Dendritic cell treated with granulocyte-macrophage colony-stimulating factor and Interleukin-4, amounts not matched to agents 40 ng/mL and 50 ng/mL, for 4 days (primary cell): ENCODE results near the gene RANBP10.
A peak's percentile ranks its signal among the peaks of the same experiment; 100 is the strongest.
"Not testable (repeated sequence)": the region's sequence is repeated elsewhere in the genome, so short reads cannot be mapped to it uniquely, and the experiment has no call there.

Experiments used
- H3K27ac Mint-ChIP-seq: one replicate; pipeline ENCODE4 v1.8.0; 2022; ENCODE audit warnings: mild to moderate bottlenecking, mixed read lengths
- H3K27me3 Mint-ChIP-seq: one replicate; pipeline ENCODE4 v1.8.0; 2022; ENCODE audit warnings: mild to moderate bottlenecking, mixed read lengths
- H3K36me3 Mint-ChIP-seq: one replicate; pipeline ENCODE4 v1.8.0; 2022; ENCODE audit warnings: low read depth, mixed read lengths
- H3K4me1 Mint-ChIP-seq: one replicate; pipeline ENCODE4 v1.8.0; 2022; ENCODE audit warnings: low read depth, mixed read lengths
- H3K4me3 Mint-ChIP-seq: one replicate; pipeline ENCODE4 v1.8.0; 2022; ENCODE audit warnings: mild to moderate bottlenecking, moderate library complexity, mixed read lengths
- H3K9me3 Mint-ChIP-seq: one replicate; pipeline ENCODE4 v1.8.0; 2022; ENCODE audit warnings: mixed read lengths
- intact Hi-C: fragments of 100-400 bp; cut with micrococcal nuclease; formaldehyde crosslinking; loops from one replicate; pipeline ENCODE4 v1.15.0; 2022

The RANBP10 gene

DNA sequence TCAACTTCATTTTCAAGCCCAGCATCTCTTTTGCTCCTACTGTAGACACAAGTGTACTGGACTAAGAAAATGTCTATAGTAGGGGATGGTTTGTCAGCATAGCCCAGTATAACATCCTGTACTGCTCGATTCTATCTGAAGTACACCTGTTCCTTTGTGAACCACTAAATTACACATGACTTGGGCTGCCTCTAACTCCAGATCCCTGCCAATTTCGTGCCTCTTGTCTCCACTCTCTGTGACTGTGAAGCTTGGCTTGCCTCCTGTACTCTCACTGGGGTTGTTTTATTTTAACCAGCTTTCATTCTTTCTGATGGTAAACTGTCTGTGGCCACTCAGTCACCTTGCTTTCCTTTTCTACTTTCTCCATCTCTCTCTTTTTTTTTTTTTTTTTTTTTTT, 111.7 kb downstream of the RANBP10 start:
- H3K36me3 Mint-ChIP-seq = peaks cover 34% of the 10 kb centered on the region
- H3K4me1 Mint-ChIP-seq = peaks cover 9% of the 10 kb centered on the region
- intact Hi-C loops = no loop called here
- no peak overlapping the region for H3K4me3 Mint-ChIP-seq
- H3K27me3 Mint-ChIP-seq = no peaks in the 10 kb centered on the region
- H3K27ac Mint-ChIP-seq = no peak overlapping the region
- no peaks in the 10 kb centered on the region for H3K9me3 Mint-ChIP-seq

DNA sequence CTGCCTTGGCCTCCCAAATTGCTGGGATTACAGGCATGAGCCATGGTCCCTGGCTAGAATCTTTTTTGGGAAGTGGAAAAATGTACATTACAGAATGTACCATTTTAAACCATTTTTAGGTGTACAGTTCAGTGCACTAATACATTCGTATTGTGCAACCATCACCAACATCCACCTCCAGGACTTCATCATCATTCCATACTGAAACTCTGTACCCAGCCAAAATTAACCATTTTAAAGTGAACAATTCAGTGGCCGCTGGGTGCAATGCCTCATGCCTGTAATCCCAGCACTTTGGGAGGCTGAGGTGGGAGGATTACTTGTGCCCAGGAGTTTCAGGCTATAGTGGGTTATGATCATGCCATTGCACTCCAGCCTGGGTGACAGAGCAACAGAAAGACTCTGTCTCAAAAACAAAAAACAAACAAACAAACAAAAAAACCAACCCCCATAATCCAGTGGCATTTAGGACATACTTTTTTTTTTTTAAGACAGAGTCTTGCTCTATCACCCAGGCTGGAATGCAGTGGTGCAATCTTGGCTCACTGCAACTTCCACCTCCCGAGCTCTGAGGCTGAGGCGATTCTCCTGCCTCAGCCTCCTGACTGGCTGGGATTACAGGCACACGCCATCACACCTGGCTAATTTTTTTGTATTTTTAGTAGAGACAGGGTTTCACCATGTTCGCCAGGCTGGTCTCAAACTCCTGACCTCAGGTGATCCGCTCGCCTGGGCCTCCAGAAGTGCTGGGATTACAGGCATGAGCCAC, 112.7 kb downstream of the RANBP10 start:
- H3K36me3 Mint-ChIP-seq = peaks cover 25% of the 10 kb centered on the region
- H3K4me3 Mint-ChIP-seq, H3K27me3 Mint-ChIP-seq, H3K9me3 Mint-ChIP-seq, intact Hi-C loops, H3K27ac Mint-ChIP-seq, H3K4me1 Mint-ChIP-seq: not testable (repeated sequence)

DNA sequence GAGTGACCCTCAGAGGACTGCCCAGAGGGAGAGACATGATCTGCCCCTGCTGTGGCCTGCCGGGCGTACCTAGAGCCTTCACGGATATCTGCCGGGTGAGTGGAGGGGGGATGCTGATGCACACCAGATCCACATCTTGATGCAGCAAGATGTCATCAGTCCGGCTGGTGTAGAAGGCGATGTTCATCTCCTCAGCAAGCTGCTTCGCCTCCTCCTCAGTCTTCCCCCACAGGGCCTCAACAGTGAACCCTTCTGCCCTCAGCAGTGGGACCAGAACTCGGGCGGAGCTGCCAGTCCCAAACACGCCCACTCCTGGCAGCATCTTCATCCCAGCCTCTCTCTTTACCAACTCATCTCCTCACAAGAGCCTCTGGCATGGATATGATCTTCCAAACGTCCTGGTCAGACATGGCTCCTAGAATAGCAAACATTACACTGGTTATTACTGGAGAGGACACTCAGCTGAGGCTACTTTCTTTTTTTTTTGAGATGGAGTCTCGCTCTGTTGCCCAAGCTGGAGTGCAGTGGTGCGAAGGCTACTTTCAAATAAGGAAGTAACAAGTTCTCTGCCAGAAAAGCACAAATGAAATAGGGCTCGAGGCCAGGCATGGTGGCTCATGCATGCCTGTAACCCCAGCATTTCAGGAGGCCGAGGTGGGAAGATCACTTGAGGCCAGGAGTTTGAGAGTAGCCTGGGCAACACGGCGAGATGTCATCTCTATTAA, 120.8 kb downstream of the RANBP10 start:
- intact Hi-C loops = no loop called here
- Mint-ChIP-seq H3K27me3 (no peaks in the 10 kb centered on the region), H3K4me3 (no peak overlapping the region), H3K36me3 (peaks cover 52% of the 10 kb centered on the region), H3K9me3 (no peaks in the 10 kb centered on the region), H3K27ac (no peak overlapping the region), H3K4me1 (peaks cover 6% of the 10 kb centered on the region)

DNA sequence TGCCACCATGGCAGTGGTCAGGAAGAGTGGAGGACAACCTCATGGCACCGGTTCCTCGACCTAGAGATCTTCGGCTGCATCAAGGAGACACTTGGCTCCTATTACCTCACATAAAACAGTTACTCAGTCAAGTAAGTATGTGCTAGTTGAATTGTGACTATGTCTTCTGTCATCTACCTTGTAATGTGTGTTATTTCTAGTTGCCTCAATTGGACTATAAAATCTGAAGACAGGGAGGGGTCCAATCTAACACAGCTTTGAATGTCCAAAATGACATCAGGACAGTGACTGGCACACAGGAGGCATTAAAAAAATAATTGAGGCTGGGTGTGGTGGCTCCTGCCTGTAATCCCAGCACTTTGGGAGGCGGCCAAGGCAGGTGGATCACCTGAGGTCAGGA, 122.6 kb downstream of the RANBP10 start:
- intact Hi-C loops = no loop called here
- Mint-ChIP-seq H3K9me3 (no peaks in the 10 kb centered on the region), H3K27me3 (no peaks in the 10 kb centered on the region), H3K4me3 (no peak overlapping the region), H3K36me3 (peaks cover 56% of the 10 kb centered on the region), H3K4me1 (peaks cover 6% of the 10 kb centered on the region), H3K27ac (no peak overlapping the region)

DNA sequence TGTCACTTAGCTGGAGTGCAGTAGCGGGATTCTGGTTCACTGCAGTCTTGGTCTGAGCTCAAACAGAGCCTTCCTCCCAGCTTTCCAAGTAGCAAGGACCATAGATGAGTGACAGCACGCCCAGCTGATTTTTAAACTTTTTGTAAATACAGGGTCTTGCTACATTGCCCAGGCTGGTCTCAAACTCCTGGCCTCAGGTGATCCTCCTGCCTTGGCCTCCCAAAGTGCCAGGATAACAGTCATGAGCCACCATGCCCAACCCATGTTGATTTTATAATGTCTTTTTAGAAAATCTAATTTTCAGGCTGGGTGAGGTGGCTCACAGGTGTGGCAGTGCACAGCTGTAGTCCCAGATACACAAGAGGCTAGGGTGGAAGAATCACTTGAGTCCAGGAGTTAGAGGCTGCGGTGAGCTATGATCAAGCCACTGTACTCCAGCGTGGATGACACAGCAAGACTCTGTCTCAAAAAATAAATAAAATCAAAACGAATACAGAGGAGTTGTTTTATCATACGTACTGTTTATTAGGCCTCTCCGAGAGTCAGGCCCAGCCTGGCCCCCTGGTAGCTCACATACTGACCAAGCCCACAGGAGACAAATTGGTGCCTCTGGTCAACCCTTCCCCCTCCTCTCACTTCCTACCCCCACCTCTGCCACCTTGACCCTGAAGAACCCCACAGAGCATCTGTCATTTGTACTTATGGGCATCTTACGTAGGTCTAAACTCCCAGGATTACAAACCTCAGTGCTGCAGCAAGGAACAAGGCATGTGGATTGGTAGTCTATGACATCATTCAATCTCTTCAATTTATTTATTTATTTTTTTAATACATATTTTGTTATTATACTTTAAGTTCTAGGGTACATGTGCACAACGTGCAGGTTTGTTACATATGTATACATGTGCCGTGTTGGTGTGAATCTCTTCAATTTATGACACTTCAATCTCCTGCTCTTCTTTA, 126.1 kb downstream of the RANBP10 start:
- no peaks in the 10 kb centered on the region for H3K27me3 Mint-ChIP-seq
- no peaks in the 10 kb centered on the region for H3K9me3 Mint-ChIP-seq
- peaks cover 7% of the 10 kb centered on the region for H3K4me1 Mint-ChIP-seq
- peaks cover 63% of the 10 kb centered on the region for H3K36me3 Mint-ChIP-seq
- H3K4me3 Mint-ChIP-seq = no peak overlapping the region
- H3K27ac Mint-ChIP-seq = no peak overlapping the region
- intact Hi-C loops = loop anchor here (5.0 kb wide), 1 partner anchor 37 kb away; the partner anchor contains the start of gene GFOD2

DNA sequence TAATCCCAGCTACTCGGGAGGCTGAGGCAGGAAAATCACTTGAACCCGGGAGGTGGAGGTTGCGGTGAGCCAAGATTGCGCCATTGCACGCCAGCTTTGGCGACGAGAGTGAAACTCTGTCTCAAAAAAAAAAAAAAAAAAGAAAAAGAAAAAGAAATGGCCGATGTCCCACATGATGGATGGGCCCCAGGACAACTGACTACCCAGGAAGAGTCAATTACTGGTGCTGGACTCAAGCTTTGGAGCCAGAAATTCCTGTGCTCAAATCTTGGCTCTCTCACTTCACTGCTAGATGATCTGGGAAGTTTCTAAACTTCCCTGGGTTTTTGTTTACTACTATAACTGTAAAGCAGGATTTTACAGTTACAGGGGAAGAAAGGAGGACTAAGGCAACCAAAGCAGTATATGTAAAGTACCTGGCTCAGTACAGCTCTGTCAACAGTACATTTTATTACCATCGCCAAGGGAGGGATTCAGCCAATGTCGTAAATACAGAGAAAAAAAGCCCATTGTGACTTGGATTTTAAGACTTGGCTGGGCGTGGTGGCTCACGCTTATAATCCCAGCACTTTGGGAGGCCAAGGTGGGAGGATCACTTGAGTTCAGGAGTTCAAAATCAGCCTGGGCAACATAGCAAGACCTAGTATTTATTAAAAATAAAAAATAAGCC, 127.9 kb downstream of the RANBP10 start:
- Mint-ChIP-seq H3K4me3 (no peak overlapping the region), H3K36me3 (peaks cover 52% of the 10 kb centered on the region), H3K27me3 (no peaks in the 10 kb centered on the region), H3K4me1 (peaks cover 24% of the 10 kb centered on the region), H3K9me3 (no peaks in the 10 kb centered on the region), H3K27ac (no peak overlapping the region)
- intact Hi-C loops = loop anchor here (5.0 kb wide), 1 partner anchor 39 kb away; the partner anchor contains the start of gene GFOD2

DNA sequence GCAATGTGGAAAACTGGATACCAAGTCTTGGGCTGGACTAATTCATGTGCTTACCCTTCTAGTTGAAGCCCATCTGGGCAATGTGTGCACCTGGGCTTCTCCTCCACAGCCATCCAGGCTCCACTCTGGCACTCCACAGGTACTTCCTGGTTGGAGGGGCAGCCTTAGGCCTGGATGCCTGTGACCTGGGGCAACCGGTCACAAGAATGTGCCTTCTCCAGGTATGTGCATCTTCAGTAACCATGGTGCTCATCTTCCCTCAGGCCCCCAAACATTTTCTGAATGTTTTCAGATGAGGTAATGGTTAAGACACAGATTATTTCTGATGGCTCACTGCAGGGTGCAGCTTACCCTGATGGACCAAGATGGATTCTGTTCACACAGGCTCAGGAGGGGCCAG, 128.6 kb downstream of the RANBP10 start:
- Mint-ChIP-seq H3K27ac (no peak overlapping the region), H3K9me3 (no peaks in the 10 kb centered on the region), H3K36me3 (peaks cover 45% of the 10 kb centered on the region), H3K4me3 (no peak overlapping the region), H3K27me3 (no peaks in the 10 kb centered on the region), H3K4me1 (peaks cover 32% of the 10 kb centered on the region)
- intact Hi-C loops = loop anchor here (5.0 kb wide), 1 partner anchor 40 kb away; the partner anchor contains the start of gene GFOD2

DNA sequence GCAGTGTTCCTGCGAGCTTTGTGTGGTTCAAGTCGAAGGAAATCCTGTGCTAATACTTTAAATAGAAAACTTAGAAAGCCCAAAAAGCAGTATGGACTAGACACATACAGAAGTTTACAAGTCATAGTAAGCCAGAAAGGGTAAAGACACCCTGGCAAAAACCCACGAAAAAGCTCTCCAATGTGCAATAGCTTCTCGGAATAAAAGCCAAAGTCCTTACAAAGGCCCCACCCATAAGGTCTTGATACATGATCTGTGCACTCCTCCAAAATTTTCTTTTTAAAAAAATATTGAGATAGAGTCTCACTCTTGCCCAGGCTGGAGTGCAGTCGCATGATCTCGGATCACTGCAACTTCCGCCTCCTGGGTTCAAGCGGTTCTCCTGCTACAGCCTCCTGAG, 129.4 kb downstream of the RANBP10 start:
- Mint-ChIP-seq H3K4me3 (no peak overlapping the region), H3K9me3 (no peaks in the 10 kb centered on the region), H3K4me1 (peaks cover 38% of the 10 kb centered on the region), H3K36me3 (peaks cover 37% of the 10 kb centered on the region), H3K27ac (no peak overlapping the region), H3K27me3 (no peaks in the 10 kb centered on the region)
- intact Hi-C loops = loop anchor here (5.0 kb wide), 1 partner anchor 40 kb away; the partner anchor contains the start of gene GFOD2

DNA sequence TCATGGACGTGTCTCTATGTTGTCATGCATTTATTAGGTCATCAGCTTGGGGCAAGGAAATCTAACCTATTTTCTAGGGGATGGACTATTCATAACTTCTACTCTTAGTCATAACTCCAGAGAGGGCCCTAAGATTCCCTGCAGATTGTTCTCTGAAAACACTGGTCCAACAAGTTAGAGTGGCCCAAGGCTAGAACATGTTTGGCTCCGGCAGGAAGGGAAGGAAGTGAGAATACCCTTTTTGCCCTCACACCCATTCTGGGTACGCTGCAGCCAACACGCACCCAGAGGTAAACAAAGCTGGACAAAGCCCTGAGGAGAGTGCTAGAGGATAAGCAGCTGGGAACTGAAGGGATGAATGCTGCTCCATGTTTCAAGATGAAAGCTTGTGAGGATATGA, 129.8 kb downstream of the RANBP10 start:
- H3K4me3 Mint-ChIP-seq = no peak overlapping the region
- H3K27ac Mint-ChIP-seq = no peak overlapping the region
- H3K9me3 Mint-ChIP-seq = no peaks in the 10 kb centered on the region
- no peaks in the 10 kb centered on the region for H3K27me3 Mint-ChIP-seq
- intact Hi-C loops = loop anchor here (5.0 kb wide), 1 partner anchor 41 kb away; the partner anchor contains the start of gene GFOD2
- peaks cover 36% of the 10 kb centered on the region for H3K36me3 Mint-ChIP-seq
- peaks cover 38% of the 10 kb centered on the region for H3K4me1 Mint-ChIP-seq

DNA sequence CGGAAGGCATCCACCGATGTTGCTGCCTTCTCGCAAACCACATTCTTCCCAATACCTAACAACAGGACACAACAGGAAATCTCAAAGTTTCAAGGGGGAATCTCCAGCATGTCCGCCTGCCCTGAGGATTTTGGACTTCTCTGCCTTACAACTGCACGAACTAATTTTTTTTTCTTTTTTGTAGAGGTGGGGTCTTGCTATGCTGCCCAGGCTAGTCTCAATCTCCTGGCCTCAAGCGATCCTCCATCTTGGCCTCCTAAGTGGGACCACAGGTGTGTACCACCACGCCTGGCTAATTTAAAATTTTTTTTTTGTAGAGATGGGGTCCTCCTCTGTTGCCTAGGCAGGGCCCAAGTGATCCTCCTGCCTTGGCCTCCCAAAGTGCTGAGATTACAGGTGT, 130.4 kb downstream of the RANBP10 start:
- Mint-ChIP-seq H3K9me3 (no peaks in the 10 kb centered on the region), H3K4me3 (no peak overlapping the region), H3K4me1 (peaks cover 38% of the 10 kb centered on the region), H3K27me3 (no peaks in the 10 kb centered on the region), H3K27ac (no peak overlapping the region), H3K36me3 (peaks cover 31% of the 10 kb centered on the region)
- intact Hi-C loops = loop anchor here (5.0 kb wide), 1 partner anchor 41 kb away; the partner anchor contains the start of gene GFOD2

DNA sequence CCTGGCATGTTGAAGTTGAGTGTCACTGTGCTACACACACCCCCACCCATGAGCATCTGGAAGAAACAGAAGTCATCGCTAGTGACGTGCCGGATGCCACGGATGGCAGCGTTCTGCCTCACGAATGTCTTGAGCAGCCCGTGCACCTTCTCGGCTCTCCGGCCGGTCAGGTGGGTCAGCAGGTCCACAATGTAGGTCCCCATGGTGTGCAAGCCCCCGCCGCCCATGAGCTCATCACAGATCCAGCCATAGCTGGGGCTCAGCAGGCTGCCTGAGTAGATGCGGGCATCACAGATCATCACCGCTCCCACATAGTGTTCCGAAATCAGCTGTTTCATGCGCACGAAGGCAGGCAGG, 130.8 kb downstream of the RANBP10 start:
- no peak overlapping the region for H3K4me3 Mint-ChIP-seq
- intact Hi-C loops = loop anchor here (5.0 kb wide), 1 partner anchor 42 kb away; the partner anchor contains the start of gene GFOD2
- no peaks in the 10 kb centered on the region for H3K9me3 Mint-ChIP-seq
- H3K36me3 Mint-ChIP-seq = peaks cover 27% of the 10 kb centered on the region
- peak overlapping the region; percentile 88 for H3K27ac Mint-ChIP-seq
- peaks cover 38% of the 10 kb centered on the region for H3K4me1 Mint-ChIP-seq
- H3K27me3 Mint-ChIP-seq = no peaks in the 10 kb centered on the region

DNA sequence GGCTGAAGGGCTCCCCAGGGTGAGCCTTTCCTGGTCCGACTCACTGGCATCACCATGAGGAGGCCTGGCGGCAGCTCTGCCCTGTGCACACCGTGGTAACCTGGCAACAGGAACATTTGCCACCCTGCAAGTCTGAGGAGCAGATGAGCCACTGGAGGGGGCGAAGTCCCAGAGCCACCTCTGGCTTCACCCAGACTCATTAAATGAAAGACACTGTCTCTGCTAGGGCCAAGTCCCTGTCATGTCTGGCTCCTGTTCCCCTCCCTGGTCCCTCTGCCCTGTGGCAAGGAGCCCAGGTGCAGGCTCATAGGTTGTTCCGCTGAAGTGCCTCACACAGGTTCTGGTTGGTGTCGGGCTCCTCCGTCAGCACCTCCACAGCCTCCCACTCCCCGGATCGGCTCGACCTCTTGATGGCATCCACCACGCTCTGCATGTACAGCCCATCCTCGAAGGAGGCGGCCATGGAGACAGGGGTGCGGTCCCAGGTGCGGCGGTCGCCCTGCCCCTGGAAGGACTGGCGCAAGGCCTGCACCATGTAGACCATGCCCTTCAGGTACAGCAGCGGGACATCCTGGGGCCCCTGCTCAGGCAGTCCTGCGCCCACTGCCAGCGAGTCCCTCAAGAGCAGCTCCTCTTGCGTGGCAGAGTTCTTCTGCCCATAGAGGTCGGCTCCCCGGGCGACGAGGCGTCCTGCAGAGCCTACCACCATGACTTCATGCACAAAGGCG, 131.3 kb downstream of the RANBP10 start:
- no peaks in the 10 kb centered on the region for H3K9me3 Mint-ChIP-seq
- H3K4me1 Mint-ChIP-seq = peaks cover 38% of the 10 kb centered on the region
- H3K36me3 Mint-ChIP-seq = peaks cover 21% of the 10 kb centered on the region
- peak overlapping the region; percentile 88 for H3K27ac Mint-ChIP-seq
- H3K27me3 Mint-ChIP-seq = no peaks in the 10 kb centered on the region
- intact Hi-C loops = loop anchor here (5.0 kb wide), 2 partner anchors 42 to 367 kb away; partner anchors contain the start of gene GFOD2
- H3K4me3 Mint-ChIP-seq = no peak overlapping the region
